ENCODE results near the gene EYS. TPM values are rescaled to one million over a fixed set of nuclear protein-coding genes. Genes with fewer than 3 reads are reported as not detected.

The EYS gene
- total RNA-seq, 1 donor from 2014 or later = not detected

DNA sequence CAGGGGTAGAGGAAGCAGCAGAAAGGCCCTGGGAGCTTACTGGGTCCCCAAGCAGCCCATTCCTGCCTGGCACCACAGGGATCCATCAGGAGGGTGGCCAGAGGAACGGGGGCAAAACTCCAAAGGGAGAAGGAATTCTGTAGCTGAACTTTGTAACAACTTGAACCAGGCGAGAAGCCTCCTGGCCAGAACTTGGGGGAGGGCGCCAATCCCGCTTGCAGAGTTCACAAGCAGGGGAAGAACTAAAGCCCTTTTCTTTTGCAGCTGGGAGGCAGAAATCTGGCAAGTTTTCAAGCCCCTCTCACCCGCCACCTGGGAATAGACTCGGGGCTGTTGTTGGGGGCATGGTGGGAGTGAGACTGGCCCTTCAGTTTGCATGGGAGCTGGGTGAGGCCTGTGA lies 1882.3 kb downstream of the EYS start:
- Mint-ChIP-seq H3K9me3 (ENCODE audit: unreplicated experiment) (peaks cover 7% of the 10 kb centered on the region), H3K4me1 (ENCODE audit: unreplicated experiment) (no peaks in the 10 kb centered on the region)

DNA sequence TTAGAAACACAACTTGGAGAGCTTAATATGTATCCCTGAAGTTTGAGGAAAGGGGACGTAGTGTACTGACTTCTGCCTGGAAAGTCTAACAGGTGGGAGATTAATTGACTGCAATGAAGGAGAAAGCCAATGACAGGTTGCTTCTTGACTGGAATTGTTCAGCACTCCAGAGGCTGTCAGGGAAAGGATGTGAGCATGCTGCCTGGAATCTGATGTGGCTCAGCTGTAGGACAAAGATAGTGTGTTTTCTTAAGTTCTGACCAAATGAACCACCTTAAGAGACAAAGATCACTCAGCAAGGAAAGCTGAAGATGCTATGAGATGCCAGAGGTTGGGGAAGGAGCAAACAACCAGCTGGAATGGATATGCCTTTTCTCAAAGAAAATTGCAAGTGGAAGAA lies 1885.6 kb downstream of the EYS start:
- no peak for DNase-seq (ENCODE audit: extremely low spot score, unreplicated experiment)

More for the DNA sequence above, 1882.3 kb downstream of the EYS start:
- no peak for TF ChIP-seq CTCF (IDR thresholded peaks at IDR 0.05)
- DNase-seq (ENCODE audit: extremely low spot score, unreplicated experiment) = no peak
- Mint-ChIP-seq H3K27ac (ENCODE audit: unreplicated experiment) (no peak overlapping the region), H3K27me3 (ENCODE audit: unreplicated experiment) (peaks cover 12% of the 10 kb centered on the region), H3K4me3 (ENCODE audit: unreplicated experiment) (no peak overlapping the region), H3K36me3 (ENCODE audit: unreplicated experiment) (no peaks in the 10 kb centered on the region)

GRCh38 chr6:63819831-63820230 lies 1887.2 kb downstream of the EYS start:
- no peaks in the 10 kb centered on the region for H3K9me3 Mint-ChIP-seq (ENCODE audit: unreplicated experiment)
- no peak overlapping the region for H3K4me3 Mint-ChIP-seq (ENCODE audit: unreplicated experiment)
- H3K36me3 Mint-ChIP-seq (ENCODE audit: unreplicated experiment) = no peaks in the 10 kb centered on the region
- H3K27ac Mint-ChIP-seq (ENCODE audit: unreplicated experiment) = no peak overlapping the region
- peaks cover 31% of the 10 kb centered on the region for H3K27me3 Mint-ChIP-seq (ENCODE audit: unreplicated experiment)
- no peak for TF ChIP-seq CTCF (IDR thresholded peaks at IDR 0.05)
- H3K4me1 Mint-ChIP-seq (ENCODE audit: unreplicated experiment) = no peaks in the 10 kb centered on the region
- no peak for DNase-seq (ENCODE audit: extremely low spot score, unreplicated experiment)

More for the DNA sequence above, 1885.6 kb downstream of the EYS start:
- no peaks in the 10 kb centered on the region for H3K4me1 Mint-ChIP-seq (ENCODE audit: unreplicated experiment)
- H3K36me3 Mint-ChIP-seq (ENCODE audit: unreplicated experiment) = no peaks in the 10 kb centered on the region
- peaks cover 31% of the 10 kb centered on the region for H3K27me3 Mint-ChIP-seq (ENCODE audit: unreplicated experiment)
- no peak for TF ChIP-seq CTCF (IDR thresholded peaks at IDR 0.05)
- H3K9me3 Mint-ChIP-seq (ENCODE audit: unreplicated experiment) = no peaks in the 10 kb centered on the region
- no peak overlapping the region for H3K27ac Mint-ChIP-seq (ENCODE audit: unreplicated experiment)
- H3K4me3 Mint-ChIP-seq (ENCODE audit: unreplicated experiment) = no peak overlapping the region

DNA sequence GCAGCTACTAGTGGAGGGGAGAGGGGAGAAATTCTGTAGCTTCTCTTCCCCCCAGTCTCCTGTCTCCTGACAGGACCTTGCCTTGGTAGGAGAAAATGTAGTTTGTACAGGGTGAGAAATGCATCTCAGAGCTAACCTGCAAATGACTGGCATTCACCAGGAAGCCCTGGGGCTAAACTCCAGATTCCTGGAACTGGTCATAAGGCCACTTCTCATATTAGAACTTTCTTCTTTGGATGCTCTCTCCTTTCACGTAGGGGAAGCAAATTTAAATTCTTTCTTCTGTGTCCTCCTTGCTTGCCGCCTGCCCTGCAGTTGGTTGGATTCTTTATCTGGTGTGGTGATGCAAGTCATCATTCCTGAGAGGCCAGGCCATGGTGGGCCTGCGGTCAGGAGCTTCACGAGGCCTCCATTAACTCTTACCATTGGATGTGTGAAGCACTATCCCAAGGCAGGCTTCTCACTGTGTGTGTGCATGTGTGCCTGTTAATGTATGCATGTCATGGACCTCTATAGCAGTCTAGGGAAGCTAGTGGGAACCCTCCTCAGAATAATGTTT lies 1889.5 kb downstream of the EYS start:
- no peaks in the 10 kb centered on the region for H3K4me1 Mint-ChIP-seq (ENCODE audit: unreplicated experiment)
- H3K36me3 Mint-ChIP-seq (ENCODE audit: unreplicated experiment) = no peaks in the 10 kb centered on the region
- peaks cover 29% of the 10 kb centered on the region for H3K27me3 Mint-ChIP-seq (ENCODE audit: unreplicated experiment)
- no peak overlapping the region for H3K27ac Mint-ChIP-seq (ENCODE audit: unreplicated experiment)
- H3K4me3 Mint-ChIP-seq (ENCODE audit: unreplicated experiment) = no peak overlapping the region
- no peaks in the 10 kb centered on the region for H3K9me3 Mint-ChIP-seq (ENCODE audit: unreplicated experiment)
- no peak for TF ChIP-seq CTCF (IDR thresholded peaks at IDR 0.05)
- no peak for DNase-seq (ENCODE audit: extremely low spot score, unreplicated experiment)

DNA sequence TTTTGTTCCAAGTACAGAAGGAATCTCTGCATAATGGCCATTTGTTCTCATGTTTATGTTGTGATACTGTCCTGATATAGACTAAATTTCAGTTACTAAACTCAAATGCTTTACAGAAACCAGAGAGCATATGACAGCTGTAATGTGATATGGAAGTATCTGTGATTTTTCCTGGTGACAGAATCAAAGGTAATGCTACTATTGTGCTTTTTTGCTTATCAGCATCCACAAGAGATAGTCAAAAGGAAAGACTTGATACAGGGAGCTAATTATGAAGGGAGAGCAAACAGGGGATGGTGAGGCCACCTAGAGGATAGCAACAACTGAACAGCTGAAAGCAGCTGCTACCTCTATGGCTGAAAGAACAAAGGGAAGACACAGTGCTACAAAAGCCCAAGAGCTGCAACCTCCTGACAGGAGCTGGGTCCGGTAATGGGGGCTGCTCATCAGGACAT lies 1890.0 kb downstream of the EYS start:
- peak; percentile 10 for TF ChIP-seq CTCF (IDR thresholded peaks at IDR 0.05)
- Mint-ChIP-seq H3K9me3 (ENCODE audit: unreplicated experiment) (no peaks in the 10 kb centered on the region), H3K27ac (ENCODE audit: unreplicated experiment) (no peak overlapping the region), H3K36me3 (ENCODE audit: unreplicated experiment) (no peaks in the 10 kb centered on the region), H3K4me3 (ENCODE audit: unreplicated experiment) (no peak overlapping the region), H3K4me1 (ENCODE audit: unreplicated experiment) (no peaks in the 10 kb centered on the region), H3K27me3 (ENCODE audit: unreplicated experiment) (peaks cover 25% of the 10 kb centered on the region)
- no peak for DNase-seq (ENCODE audit: extremely low spot score, unreplicated experiment)
